Heart left ventricle (tissue), 13 donors: ENCODE measurements around the gene TIMM9.

Experiments
- CTCF ChIP-seq, 12 donors: fragments of 200-600 bp; sonication (generic) in 4 of 12; IDR thresholded peaks; one replicate each; pipeline versions ENCODE4 v1.5.0 to v1.8.0; 2018 to 2022; ENCODE audit warnings: antibody characterized with exemption in 12 of 12, mild to moderate bottlenecking in 5 of 12
- POLR2A ChIP-seq, 2 donors: fragments of 450-650 bp; IDR thresholded peaks; one replicate each; pipeline ENCODE4 v1.6.1; 2017; ENCODE audit warnings: antibody characterized with exemption in 2 of 2, mild to moderate bottlenecking in 2 of 2, moderate library complexity in 2 of 2
- donor health status: ischemic (EF 13 %, LVEDD 7.1; RV severe dilation, severe dysfunction).
- donor health status: DM: no; HTN: yes; CAD: no.
- donor health status: DM: no; HTN: no; CAD: no.
- donor health status: ischemic (EF 25% LVEDD 6.9; RV normal size, moderate dysfunction).
- donor health status: ischemic (EF 25% LVEDD 5.7; RV mildly dilated, moderate dysfunction).
- donor health status: ischemic (EF 35%, LVEDD 5.7; RV mildly dilated, moderate dysfunction).
- donor health status: nonischemic (EF 11% LVEDD 7.7; RV severe dilation, severe dysfunction).
- donor health status: DM: yes; HTN: yes; CAD: no.
- donor health status: PGD.
- donor health status: ischemic (EF 29% LVEDD 5.4; RV normal size, mild dysfunction).
- donor health status: nonischemic (EF 23%, LVEDD 6.1; RV moderate dilation, normal function).

- TF ChIP-seq CTCF (IDR thresholded peaks at IDR 0.05) (no peak), POLR2A (IDR thresholded peaks at IDR 0.05) (no peak)
These were observed 17.3 kb upstream of the TIMM9 start for GRCh38 chr14:58444627-58445026.
